HG03064 (cell line): ENCODE results near the gene EPHA2.

Experiments used
- ATAC-seq: cut with Tn5 transposase; IDR thresholded peaks from one replicate; pipeline ENCODE4 v1.9.1; 2021; ENCODE audit warnings: low read depth; ENCODE audit not compliant: unreplicated experiment

The EPHA2 gene

DNA sequence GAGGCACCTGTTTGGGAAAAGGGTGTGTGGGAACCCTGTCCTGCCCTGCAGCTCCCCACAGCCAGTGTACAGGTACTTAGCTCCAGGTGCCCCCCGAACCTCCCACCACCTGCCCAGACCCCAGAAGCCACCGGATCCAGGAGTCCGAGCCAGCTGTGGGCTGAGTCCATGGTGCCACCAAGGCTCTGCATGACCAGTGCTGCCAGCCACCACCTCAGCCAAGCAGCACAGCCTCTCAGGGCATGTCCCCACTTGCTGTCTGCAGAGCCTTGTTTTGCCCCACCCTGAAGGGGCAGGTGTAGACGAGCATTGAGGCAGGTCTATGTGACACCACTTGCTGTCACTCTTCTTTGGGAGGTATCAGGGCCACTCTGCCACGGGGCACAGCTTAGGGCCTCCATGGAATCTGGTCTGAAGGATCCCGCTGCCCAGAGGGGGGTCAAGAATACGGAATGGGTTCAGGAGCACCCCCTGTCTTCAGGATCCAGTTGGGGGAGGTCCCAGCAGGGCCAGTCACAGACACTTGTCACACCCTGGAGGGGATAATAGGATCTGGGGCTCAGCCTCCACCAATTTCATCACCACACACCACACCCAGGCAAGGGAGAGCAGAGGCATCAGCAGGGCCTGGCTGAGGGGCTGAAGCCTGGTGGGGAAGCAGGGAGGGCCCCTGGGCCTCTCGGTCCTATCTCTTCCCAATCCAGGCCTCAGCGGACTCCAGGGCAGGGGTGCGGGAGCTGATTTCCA is 28.9 kb upstream of the EPHA2 start:
- ATAC-seq, result no peak

GRCh38 chr1:16183765-16184556 is 28.1 kb upstream of the EPHA2 start:
- no peak for ATAC-seq

DNA sequence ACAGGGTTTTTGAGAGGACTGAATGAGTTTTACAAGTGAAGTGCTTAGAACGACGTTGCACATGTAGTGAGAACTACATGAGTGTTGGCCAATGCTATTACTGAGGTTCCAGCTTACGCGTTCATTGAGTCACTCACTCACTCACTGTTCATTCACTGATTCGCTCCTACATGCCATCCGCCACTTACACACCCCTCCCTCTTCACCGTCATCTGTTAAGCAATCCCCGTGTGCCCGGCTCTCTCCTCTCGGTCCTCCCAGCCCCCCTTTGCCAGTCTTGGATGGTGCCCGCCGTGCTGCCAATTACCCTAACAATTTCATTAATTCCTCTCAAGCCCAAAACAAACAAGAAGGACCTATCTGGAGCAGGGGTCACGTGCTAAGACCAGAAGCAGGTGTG is 27.3 kb upstream of the EPHA2 start:
- ATAC-seq, result no peak

DNA sequence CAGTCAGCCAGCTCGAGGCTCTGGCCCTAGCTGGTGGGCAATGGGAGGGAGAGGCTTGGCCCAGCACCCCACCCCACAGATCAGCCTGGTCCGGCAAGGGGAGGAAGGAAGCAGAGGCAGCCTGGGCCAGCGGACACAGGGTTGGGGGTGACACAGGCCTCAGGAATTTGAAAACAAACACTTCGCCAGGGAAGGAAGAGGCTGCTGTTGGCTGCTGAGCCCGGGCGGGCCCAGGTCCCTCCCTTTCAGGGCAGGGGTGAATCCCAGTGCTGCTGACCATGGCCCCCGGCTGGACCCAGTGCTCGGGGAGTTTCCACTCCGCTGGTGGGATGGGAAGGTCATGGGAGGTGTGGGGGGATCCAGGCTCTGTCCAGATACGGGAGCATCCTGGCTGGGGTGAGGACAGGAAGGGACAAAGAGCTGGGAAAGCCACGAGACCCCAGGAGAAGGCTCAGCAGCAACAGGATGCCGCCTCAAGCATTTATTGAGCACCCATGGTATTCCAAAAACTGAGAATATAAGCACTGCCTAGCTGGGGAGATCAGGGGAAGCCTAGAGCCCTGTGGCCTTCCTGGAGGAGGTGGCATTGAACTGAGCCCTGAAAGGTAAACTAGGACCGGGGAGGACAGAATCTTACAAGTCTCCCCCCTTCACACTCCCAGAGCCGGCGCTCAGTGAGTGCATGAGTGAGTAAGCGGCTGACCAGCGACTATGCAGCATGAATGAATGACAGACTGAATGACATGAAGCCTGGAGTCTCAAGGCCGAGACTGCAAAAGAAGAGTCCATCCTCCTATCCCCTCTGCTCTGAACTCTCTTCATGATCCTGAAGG is 26.2 kb upstream of the EPHA2 start:
- ATAC-seq, result no peak

DNA sequence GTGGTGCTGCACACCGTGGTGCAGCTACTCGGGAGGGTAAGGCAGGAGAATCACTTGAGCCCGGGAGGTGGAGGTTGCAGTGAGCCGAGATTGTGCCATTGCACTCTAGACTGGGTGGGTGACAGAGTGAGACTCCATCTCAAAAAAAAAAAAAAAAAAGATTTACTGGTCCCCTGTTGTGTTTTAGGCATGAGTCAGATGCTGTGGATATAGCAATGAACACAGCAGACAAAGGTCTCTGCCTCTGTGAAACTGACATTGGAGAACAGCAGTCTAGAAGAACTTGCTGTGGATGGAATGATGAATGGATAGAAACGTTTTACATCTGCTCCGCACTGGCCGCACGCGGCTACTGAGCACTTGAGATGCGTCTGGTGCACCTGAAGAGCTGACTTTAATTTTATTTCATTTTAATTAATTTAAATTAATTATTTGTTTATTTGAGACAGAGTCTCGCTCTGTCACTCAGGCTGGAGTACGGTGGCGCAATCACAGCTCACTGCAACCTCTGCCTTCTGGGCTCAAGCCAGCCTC is 24.5 kb upstream of the EPHA2 start:
- no peak for ATAC-seq

DNA sequence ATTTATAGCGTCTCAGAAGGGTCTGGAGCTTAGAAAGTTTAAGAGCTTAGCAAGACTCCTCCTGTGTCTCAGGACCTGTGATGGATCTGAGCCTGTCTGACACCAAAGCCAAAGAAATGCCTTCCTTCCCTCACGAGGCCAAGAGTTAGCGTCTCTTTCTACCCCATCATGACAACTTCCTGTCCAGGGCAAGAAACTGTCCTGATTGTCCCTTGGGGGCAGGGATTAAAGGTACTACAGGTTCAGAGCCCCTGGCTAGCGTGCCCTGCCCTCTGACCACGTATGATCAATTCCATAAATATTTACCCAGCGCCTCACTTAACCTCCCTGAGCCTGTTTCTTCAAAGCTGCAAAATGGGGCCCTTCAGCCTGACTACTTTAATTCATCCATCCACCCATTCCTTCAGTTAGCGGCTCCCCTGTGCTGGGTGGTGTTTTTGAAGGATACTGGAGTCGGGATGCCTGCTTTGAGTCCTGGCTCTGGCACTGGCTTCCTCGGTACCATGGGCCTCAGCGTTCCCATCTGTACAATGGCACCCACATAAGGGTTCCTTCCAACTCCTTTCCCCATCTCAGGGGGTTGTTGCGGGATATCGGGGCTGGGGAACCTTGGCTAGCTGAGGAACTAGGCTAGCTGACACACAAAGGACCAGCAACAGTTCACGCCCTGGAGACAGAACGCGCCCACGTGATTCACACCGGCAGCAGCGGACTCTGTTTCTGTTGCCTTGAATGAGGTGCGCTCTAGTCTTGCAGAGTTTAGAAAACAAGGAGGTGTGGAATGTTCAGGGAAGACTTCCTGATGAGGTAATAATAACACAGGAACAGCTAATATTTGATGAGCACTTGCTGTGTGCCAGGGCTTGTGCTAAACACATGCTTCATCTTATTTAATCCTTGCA is 23.0 kb upstream of the EPHA2 start:
- no peak for ATAC-seq

DNA sequence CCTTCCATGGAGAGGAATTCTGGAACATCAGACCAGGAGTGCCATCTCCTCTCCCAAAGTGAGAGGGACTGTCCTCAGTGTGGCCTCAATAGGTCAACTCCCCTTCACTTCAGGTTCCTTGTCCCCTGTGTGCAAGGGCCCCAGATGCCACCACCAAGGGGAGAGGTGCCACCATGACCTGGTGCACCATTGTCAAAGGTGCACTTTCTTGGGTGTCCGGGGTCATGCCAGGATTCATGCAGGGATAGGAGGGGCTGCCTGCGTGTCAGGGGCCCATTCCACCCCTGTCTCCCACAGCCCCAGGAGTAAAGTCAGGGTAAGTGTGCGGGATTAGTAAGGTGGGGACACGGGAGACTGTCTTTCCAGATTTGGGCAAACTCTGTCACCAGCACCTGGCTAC is 21.4 kb upstream of the EPHA2 start:
- no peak for ATAC-seq

DNA sequence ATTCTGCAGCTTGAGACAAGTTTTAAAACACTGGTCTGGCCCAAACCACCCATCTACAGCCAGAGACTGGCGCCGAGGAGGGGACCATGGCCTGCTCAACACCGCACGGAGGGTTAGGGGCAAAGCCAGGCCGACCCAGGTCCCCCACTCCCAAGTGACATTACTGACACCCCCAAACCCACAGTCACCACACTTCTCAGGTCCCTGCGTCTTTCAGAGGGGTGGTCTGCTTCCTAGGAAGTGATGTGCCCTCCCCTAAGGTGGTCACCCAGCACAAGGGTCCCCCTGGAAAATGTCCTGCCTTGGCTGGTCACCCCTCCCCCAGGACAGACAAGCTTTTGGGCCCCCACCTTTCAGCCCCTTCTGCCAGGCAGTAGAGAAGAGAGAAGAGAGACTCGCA is 20.8 kb upstream of the EPHA2 start:
- no peak for ATAC-seq

DNA sequence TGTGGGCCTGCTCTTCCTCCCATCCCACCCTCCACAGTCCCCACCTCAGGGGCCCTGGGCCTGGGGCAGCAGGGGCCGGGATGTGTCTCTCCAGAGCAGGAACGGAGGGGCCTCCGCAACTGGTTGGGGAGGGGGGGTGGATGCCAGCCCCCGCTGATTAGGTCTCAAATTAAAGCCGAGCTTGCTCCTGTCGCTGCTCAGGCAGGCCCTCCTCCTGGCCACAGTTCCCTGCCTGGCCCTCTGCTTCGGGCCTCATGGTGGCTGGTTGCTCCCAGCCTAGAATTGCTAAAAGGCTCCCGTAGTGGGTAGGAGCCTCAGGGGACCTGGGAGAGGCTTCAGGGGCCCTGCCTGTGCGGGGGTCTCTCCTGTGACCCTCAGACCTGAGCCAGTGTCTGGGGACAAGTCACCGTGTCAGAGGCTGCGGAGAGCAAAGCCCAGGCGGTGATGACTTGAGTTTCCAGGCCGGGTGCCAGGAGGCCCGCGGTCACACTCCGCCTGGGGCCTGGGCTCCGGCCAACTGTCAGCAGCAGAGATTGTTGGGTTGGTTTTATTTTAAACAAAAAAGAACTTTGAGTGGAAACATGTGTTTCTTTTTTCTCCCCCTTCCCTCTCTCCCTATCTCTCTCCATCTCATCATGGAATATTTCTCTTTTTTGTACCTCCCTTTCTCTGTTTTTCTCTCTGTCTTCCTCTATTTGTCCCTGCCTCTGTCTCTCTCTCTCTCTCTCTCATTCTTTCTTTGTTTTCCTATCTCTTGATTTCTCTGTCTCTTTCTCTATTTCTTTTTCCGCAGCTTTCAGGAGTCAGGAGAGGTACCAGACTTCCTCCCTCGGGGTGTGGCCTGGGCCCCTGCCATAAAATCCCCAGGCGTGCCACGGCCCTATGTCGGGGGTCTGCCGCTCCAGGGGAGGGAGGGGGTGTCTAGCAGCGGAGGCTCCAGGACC is 20.0 kb upstream of the EPHA2 start:
- ATAC-seq, result no peak

GRCh38 chr1:16174886-16175598 is 19.2 kb upstream of the EPHA2 start:
- ATAC-seq, result no peak

DNA sequence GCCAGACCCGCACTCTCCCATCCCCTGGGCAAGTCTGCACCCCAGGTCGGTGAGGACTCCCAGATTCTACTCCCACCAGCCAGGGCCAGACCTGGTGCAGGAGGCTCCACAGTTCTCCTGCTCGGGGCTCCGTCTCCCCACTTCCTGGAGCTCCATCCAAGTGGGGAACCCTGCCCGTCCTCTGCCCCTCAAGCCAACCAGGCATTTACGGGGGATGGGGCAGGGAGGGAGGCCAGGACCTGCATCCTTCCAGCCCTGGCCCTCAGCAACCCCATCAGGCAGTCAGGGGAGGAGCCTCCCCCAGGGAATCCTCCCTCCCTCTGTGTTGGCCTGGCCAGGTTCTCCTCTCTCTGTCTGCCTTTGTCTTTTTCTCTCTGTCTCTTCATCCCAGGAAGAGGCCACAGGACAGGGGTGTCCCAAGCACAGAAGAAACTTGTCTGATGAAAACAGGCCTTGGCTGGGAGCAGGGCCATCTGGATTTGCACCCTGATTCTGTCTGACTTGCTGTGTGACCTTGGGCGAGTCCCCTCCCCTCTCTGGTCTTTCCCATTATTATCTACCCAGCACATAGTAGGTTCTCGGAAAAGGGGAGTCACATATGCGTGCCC is 18.5 kb upstream of the EPHA2 start:
- ATAC-seq, result no peak

DNA sequence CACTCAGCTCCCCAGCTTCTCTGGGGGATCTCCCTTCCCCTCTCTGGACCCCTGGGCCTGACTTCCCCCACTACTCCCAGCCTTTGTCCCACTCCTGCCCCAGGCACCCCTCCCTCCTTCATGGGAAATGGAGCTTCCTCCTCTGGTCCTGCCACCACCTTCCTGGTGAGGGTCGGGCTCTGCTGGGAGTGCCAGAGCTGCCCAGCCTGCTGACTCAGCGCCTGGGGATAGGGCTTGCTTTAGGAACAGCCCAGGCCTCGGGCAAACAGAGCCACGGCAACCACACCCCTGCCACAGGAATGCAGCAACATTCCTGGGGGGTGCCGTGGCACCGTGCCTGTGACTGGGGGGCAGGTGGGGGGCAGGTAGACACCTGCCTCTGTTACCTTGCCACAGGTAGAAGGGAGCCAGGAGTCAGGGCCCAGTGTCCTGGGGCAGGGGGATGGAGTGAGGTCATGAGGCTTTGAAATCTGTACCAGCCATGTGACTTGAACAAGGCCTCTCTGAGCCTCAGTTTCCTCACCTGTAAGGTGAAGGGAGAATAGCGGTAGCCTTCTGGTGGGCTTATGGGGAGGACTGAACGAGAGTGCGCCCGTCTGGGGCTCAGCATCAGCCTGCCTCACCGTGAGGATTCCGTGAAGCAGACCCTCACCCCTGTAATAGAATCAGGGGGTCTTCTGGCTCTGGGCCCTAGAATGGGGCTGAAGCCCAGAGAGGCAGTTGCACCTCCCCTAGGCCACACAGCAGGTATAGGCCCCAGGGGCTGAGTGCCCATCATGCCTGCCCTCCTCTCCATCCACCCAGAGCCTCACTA is 17.8 kb upstream of the EPHA2 start:
- no peak for ATAC-seq

GRCh38 chr1:16172964-16173446 is 17.1 kb upstream of the EPHA2 start:
- ATAC-seq, result no peak

DNA sequence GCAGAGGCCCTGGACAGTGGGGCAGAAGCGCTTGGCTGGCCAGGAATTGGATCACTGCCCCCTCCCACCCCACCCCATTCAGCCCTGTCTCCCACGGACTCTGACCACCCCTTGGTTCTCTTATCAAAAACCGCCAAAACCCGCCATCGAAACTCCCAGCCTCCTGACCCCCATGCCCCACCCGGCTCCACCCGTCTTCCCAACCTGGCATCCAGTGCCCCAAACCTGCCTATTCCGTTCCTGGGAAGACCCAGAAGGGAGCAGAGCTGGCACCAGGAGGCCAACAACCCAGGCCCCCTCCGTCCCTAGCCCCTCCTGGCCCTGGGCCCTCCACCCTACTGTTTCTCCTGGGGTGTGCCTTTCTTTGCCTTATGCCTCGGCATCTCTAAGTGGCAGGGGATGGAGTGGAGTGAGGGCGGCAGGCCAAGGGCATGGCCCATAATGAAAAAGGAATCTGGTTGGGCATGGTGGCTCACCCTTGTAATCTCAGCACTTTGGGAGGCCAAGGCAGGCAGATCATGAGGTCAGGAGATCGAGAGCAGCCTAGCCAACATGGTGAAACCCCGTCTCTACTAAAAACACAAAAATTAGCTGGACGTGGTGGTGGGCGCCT is 16.5 kb upstream of the EPHA2 start:
- ATAC-seq, result no peak

- no peak for ATAC-seq
Measured at GRCh38 chr1:16171314-16172151, 15.7 kb upstream of the EPHA2 start.

DNA sequence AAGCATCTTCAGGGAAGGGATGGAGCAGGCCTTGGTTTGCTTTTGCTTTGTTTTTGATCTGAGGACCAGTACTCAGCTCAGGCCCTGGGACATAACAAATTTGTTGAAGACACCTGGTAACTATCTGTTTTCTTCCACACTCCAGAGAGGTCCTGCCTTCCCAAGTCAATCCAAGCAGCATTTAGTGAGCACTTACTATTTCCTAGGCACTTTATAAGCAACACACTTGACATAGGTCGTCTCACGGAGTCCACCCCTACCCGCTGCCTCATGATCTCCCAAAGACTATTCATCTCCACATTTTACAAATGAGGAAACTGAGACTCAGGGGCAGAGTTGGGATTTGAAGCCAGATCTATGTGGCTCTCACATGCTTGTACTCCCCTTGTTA is 14.4 kb upstream of the EPHA2 start:
- ATAC-seq, result no peak
